ENCODE data around the gene CASP2. TPM values are rescaled to one million over a fixed set of nuclear protein-coding genes. Genes with fewer than 3 reads are reported as not detected.

Gene CASP2
- total RNA-seq, 1 experiment from 2014 or later, result 64.1 TPM

GRCh38 chr7:143272871-143273270 is 15.3 kb upstream of the CASP2 start:
- ChIA-PET POLR2A (interaction anchor here (1.0 kb wide), 1 partner anchor 9 kb away, joined by 5 read pairs; the partner anchor contains the start of gene GSTK1), RAD21 (ENCODE audit: low non-redundant PET in 1 of 2, low total read pairs in 2 of 2, uncharacterized antibody in 2 of 2, unreplicated experiment in 2 of 2) (no interaction called here), CTCF (no interaction called here)
- H3K9ac ChIP-seq (ENCODE audit: low read length), result no peak overlapping the region
- H3K4me3 ChIP-seq (replicated peaks in 1 of 2; ENCODE audit: low read depth in 1 of 2, low read length in 2 of 2), result no peak overlapping the region
- H3K79me2 ChIP-seq (ENCODE audit: insufficient read depth, low read length), result no peaks in the 10 kb centered on the region
- H3K36me3 ChIP-seq (ENCODE audit: control insufficient read depth in 1 of 2, insufficient read depth in 2 of 2, low read length in 2 of 2), result peaks cover under 1 to 3% of the 10 kb centered on the region in 2 experiments; a peak in 2 of 4 replicates
- intact Hi-C loops (cut with micrococcal nuclease), result no loop called here
- no TSS peak for BruUV-seq (replicated peaks)
- H3K4me2 ChIP-seq (ENCODE audit: low read length), result no peak overlapping the region
- DNase-seq (ENCODE audit: low read depth, low spot score), result no peak
- H3K9me2 ChIP-seq (ENCODE audit: insufficient read depth), result no peaks in the 10 kb centered on the region
- H3K27me3 ChIP-seq (ENCODE audit: insufficient read depth, low read length), result no peaks in the 10 kb centered on the region
- no peaks in the 10 kb centered on the region for H4K20me1 ChIP-seq (ENCODE audit: insufficient read depth)
- H3K27ac ChIP-seq (ENCODE audit: low read depth, low read length), result no peak overlapping the region
- H3K4me1 ChIP-seq (ENCODE audit: control insufficient read depth in 1 of 2, insufficient read depth in 2 of 2, low read length in 2 of 2), result no peaks in the 10 kb centered on the region
- ATAC-seq, result no peak
- no peaks in the 10 kb centered on the region for H3K9me3 ChIP-seq (ENCODE audit: control insufficient read depth in 1 of 2, insufficient read depth in 1 of 2, low read depth in 1 of 2, low read length in 2 of 2)
- no peak for TF ChIP-seq FOSL1 (IDR thresholded peaks at IDR 0.05; ENCODE audit: low read depth)
- TF ChIP-seq, protein P1, sequence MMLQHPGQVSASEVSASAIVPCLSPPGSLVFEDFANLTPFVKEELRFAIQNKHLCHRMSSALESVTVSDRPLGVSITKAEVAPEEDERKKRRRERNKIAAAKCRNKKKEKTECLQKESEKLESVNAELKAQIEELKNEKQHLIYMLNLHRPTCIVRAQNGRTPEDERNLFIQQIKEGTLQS (IDR thresholded peaks at IDR 0.05), result no peak
- no peak for TF ChIP-seq ELF1 (IDR thresholded peaks at IDR 0.05; ENCODE audit: borderline replicate concordance, low read depth)
- TF ChIP-seq EGR1 (IDR thresholded peaks at IDR 0.05; ENCODE audit: low read depth), result no peak
- no peak for TF ChIP-seq ZFX (IDR thresholded peaks at IDR 0.05)
- TF ChIP-seq POLR2AphosphoS5 (IDR thresholded peaks at IDR 0.05; ENCODE audit: low read depth, low read length), result no peak
- TF ChIP-seq SP1 (IDR thresholded peaks at IDR 0.05; ENCODE audit: low read depth), result no peak
- TF ChIP-seq YY1 (IDR thresholded peaks at IDR 0.05; ENCODE audit: extremely low read depth, insufficient replicate concordance, low read depth, low read length), result no peak
- TF ChIP-seq MAX (IDR thresholded peaks at IDR 0.05), result no peak
- TF ChIP-seq POLR2A (IDR thresholded peaks at IDR 0.05; ENCODE audit: borderline replicate concordance, extremely low read depth, insufficient read depth, insufficient read length), result no peak
- no peak for TF ChIP-seq EZH2phosphoT487 (IDR thresholded peaks at IDR 0.05; ENCODE audit: borderline replicate concordance)
- TF ChIP-seq CEBPB (IDR thresholded peaks at IDR 0.05; ENCODE audit: low read depth), result no peak
- TF ChIP-seq CBX3 (IDR thresholded peaks at IDR 0.05; ENCODE audit: low read depth), result no peak
- no peak for TF ChIP-seq SIN3A (IDR thresholded peaks at IDR 0.05; ENCODE audit: low read depth)
- no peak for TF ChIP-seq EZH2 (IDR thresholded peaks at IDR 0.05)
- TF ChIP-seq SRF (IDR thresholded peaks at IDR 0.05; ENCODE audit: low read depth), result no peak
- no peak overlapping the region for H2AFZ ChIP-seq (ENCODE audit: low read depth, low read length, poor library complexity, severe bottlenecking)

Measured in HCT116 (cell line).